H1 (cell line): ENCODE measurements around the gene RNASE1. TPM values are rescaled to one million over a fixed set of nuclear protein-coding genes. Genes with fewer than 3 reads are reported as not detected.

ENCODE experiments used
- CTCF ChIP-seq, 3 experiments: IDR thresholded peaks; 1 replicate in 2 of 3; 2 replicates in 1 of 3; pipeline versions ENCODE4 v1.5.1 to v1.6.1; 2011; ENCODE audit warnings: low read length in 3 of 3, mild to moderate bottlenecking in 3 of 3, inconsistent platforms in 2 of 3, low read depth in 1 of 3, moderate library complexity in 1 of 3; ENCODE audit not compliant: insufficient read depth in 1 of 3; ENCODE audit errors: control extremely low read depth in 1 of 3
- RXRA ChIP-seq: IDR thresholded peaks from 2 replicates; pipeline ENCODE4 v1.6.1; 2011; ENCODE audit warnings: low read depth, mild to moderate bottlenecking, low read length, moderate library complexity; ENCODE audit not compliant: insufficient read depth
- polyA plus RNA-seq, 7 experiments: library from polyadenylated mRNA; depleted of rRNA in 3 of 7; stranded (reverse) in 5 of 7; unstranded in 2 of 7; fragments of >200 nt in 5 of 7; fragments of 200-250 nt in 2 of 7; gene quantifications; 1 replicate in 5 of 7; 2 replicates in 1 of 7; 4 replicates in 1 of 7; pipeline versions ENCODE4 v1.2.1 to v1.2.3, GENCODE V29; 2011 to 2013; ENCODE audit warnings: missing spikeins in 2 of 7, mixed read lengths in 2 of 7
- total RNA-seq: library from RNA; stranded (reverse); fragmentation: NEBNext Ultra II Directional; extraction: Animal tissue kit (Norgen Biotek cat#: 25700); gene quantifications from 2 replicates; pipeline ENCODE4 v1.2.1, GENCODE V29; 2021

The RNASE1 gene
- total and polyA plus RNA-seq, 2 of the 8 experiments (the other 6 are each of a cell fraction or from before 2014, with no cell fraction given) = 2.2 to 13.4 TPM

GRCh38 chr14:20837831-20838230, 35.2 kb upstream of the RNASE1 start (continued):
- TF ChIP-seq CTCF (IDR thresholded peaks at IDR 0.05; ENCODE audit: control extremely low read depth in 1 of 3, insufficient read depth in 1 of 3, low read depth in 1 of 3, low read length in 3 of 3) (no peak), RXRA (no peak)
